Measurements from ENCODE around the gene SUSD4. TPM values are rescaled to one million over a fixed set of nuclear protein-coding genes. Genes with fewer than 3 reads are reported as not detected.

The SUSD4 gene
- total and polyA plus RNA-seq, 9 donors: 23.0 to 80.5 (median 36.6) TPM

GRCh38 chr1:223209293-223209898 lies 154.6 kb downstream of the SUSD4 start:
- TF ChIP-seq POLR2A (IDR thresholded peaks at IDR 0.05) (no peak), EP300 (IDR thresholded peaks at IDR 0.05) (no peak), CTCF (IDR thresholded peaks at IDR 0.05) (no peak)
- peaks cover 3% of the 10 kb centered on the region for H3K4me1 ChIP-seq (ENCODE audit: insufficient read depth)
- no peaks in the 10 kb centered on the region for H3K36me3 ChIP-seq
- WGBS, 3 donors: 40 to 53% (median 47%) methylated on average over 7 of the region's 7 CpGs
- H3K27me3 ChIP-seq: no peaks in the 10 kb centered on the region
- DNase-seq: no peak
- no peak overlapping the region for H3K4me3 ChIP-seq
- H3K27ac ChIP-seq: no peak overlapping the region
- intact Hi-C loops (cut with DNase I): no loop called here
- no peaks in the 10 kb centered on the region for H3K9me3 ChIP-seq

- no peaks in the 10 kb centered on the region for H3K27me3 ChIP-seq
- H3K36me3 ChIP-seq: no peaks in the 10 kb centered on the region
- no peak overlapping the region for H3K27ac ChIP-seq
- no peaks in the 10 kb centered on the region for H3K9me3 ChIP-seq
- TF ChIP-seq EP300 (IDR thresholded peaks at IDR 0.05) (no peak), POLR2A (IDR thresholded peaks at IDR 0.05) (no peak), CTCF (IDR thresholded peaks at IDR 0.05) (no peak)
- intact Hi-C loops (cut with DNase I): no loop called here
- peaks cover 3% of the 10 kb centered on the region for H3K4me1 ChIP-seq (ENCODE audit: insufficient read depth)
- H3K4me3 ChIP-seq: no peak overlapping the region
- DNase-seq: no peak
- WGBS, 3 donors: 53 to 59% (median 58%) methylated on average over 13 of the region's 13 CpGs
These were observed 155.6 kb downstream of the SUSD4 start for GRCh38 chr1:223208164-223209076.

- no peak overlapping the region for H3K27ac ChIP-seq
- TF ChIP-seq POLR2A (IDR thresholded peaks at IDR 0.05) (no peak), CTCF (IDR thresholded peaks at IDR 0.05) (no peak), EP300 (IDR thresholded peaks at IDR 0.05) (no peak)
- H3K27me3 ChIP-seq: no peaks in the 10 kb centered on the region
- intact Hi-C loops (cut with DNase I): no loop called here
- DNase-seq: no peak
- no peaks in the 10 kb centered on the region for H3K36me3 ChIP-seq
- WGBS, 3 donors: 44 to 55% (median 50%) methylated on average over 3 of the region's 3 CpGs
- H3K4me1 ChIP-seq (ENCODE audit: insufficient read depth): peaks cover 3% of the 10 kb centered on the region
- no peaks in the 10 kb centered on the region for H3K9me3 ChIP-seq
- no peak overlapping the region for H3K4me3 ChIP-seq
These were observed 156.5 kb downstream of the SUSD4 start for GRCh38 chr1:223207293-223208066.

GRCh38 chr1:223204424-223204823 lies 159.6 kb downstream of the SUSD4 start:
- H3K4me1 ChIP-seq (ENCODE audit: insufficient read depth): peaks cover 1% of the 10 kb centered on the region
- H3K9me3 ChIP-seq: no peaks in the 10 kb centered on the region
- intact Hi-C loops (cut with DNase I): no loop called here
- TF ChIP-seq EP300 (IDR thresholded peaks at IDR 0.05): no peak
- TF ChIP-seq CTCF (IDR thresholded peaks at IDR 0.05): no peak
- no peak for TF ChIP-seq POLR2A (IDR thresholded peaks at IDR 0.05)
- no peaks in the 10 kb centered on the region for H3K27me3 ChIP-seq
- no peaks in the 10 kb centered on the region for H3K36me3 ChIP-seq
- 88 to 98% (median 94%) methylated on average over 4 of the region's 4 CpGs for WGBS, 3 donors
- no peak overlapping the region for H3K4me3 ChIP-seq
- H3K27ac ChIP-seq: no peak overlapping the region
- DNase-seq: no peak
